Measurements from ENCODE around the gene ARID1A. TPM values are rescaled to one million over a fixed set of nuclear protein-coding genes. Genes with fewer than 3 reads are reported as not detected.
A peak's percentile ranks its signal among the peaks of the same experiment; 100 is the strongest.

The ARID1A gene
- polyA plus RNA-seq, 3 donors = 6.6 to 84.4 (median 9.5) TPM

DNA sequence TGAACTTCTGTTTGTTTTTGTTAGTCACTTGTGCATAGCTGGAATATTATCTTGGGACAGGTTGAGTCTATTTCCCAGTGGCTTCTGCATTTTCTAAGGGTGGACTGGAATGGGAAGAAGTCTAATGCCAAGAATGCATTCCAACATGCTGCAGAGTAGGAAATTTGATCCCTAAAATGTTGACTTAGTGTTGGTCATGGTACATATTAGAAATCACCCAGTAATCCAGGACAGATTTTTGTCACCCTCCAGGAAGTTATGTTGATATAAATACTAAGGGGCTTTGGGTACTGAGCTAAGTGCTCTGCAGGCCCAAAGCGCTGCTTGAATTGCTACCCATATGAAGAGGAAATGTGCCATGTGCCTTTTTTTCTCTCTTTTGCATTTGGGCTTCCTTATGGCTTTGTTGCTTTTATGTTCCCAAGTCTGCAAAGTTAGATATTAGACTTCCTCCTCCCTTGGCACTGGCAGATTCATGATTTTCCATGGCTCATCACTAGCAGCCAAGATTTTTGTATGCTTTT is 10.0 kb downstream of the ARID1A start:
- Histone ChIP-seq H3K4me1 (ENCODE audit: control insufficient read depth in 1 of 2, insufficient read depth in 2 of 2, low read length in 2 of 2) (peaks cover 69 to 71% of the 10 kb centered on the region in 2 donors), H2AFZ (ENCODE audit: insufficient read depth, low read depth, low read length, poor library complexity, severe bottlenecking) (no peak overlapping the region), H3K9ac (ENCODE audit: insufficient read depth, low read length, poor library complexity, severe bottlenecking) (no peak overlapping the region), H4K20me1 (ENCODE audit: insufficient read depth, low read length) (peaks cover 100% of the 10 kb centered on the region), H3K9me3 (replicated peaks in 1 of 2; ENCODE audit: control insufficient read depth in 1 of 2, insufficient read depth in 1 of 2, low read length in 2 of 2) (no peaks in the 10 kb centered on the region), H3K79me2 (ENCODE audit: insufficient read depth, low read length) (peaks cover 100% of the 10 kb centered on the region), H3K36me3 (replicated peaks in 1 of 2; ENCODE audit: control insufficient read depth in 1 of 2, insufficient read depth in 2 of 2, low read length in 2 of 2) (peaks cover 15 to 28% of the 10 kb centered on the region in 2 donors), H3K4me2 (replicated peaks; ENCODE audit: extremely low read depth, low read length, poor library complexity, severe bottlenecking) (peak overlapping the region; percentile 15), H3K4me3 (replicated peaks in 1 of 3; ENCODE audit: low read depth in 2 of 3, low read length in 3 of 3) (no peak overlapping the region), H3K27me3 (ENCODE audit: control insufficient read depth in 2 of 2, insufficient read depth in 2 of 2, low read length in 2 of 2) (no peaks in the 10 kb centered on the region), H3K27ac (ENCODE audit: low read depth in 1 of 2, low read length in 2 of 2) (peak overlapping the region in 1 of 2 donors; percentile 56)
- intact Hi-C loops (cut with micrococcal nuclease) = no loop called here
- TF ChIP-seq, protein P1, sequence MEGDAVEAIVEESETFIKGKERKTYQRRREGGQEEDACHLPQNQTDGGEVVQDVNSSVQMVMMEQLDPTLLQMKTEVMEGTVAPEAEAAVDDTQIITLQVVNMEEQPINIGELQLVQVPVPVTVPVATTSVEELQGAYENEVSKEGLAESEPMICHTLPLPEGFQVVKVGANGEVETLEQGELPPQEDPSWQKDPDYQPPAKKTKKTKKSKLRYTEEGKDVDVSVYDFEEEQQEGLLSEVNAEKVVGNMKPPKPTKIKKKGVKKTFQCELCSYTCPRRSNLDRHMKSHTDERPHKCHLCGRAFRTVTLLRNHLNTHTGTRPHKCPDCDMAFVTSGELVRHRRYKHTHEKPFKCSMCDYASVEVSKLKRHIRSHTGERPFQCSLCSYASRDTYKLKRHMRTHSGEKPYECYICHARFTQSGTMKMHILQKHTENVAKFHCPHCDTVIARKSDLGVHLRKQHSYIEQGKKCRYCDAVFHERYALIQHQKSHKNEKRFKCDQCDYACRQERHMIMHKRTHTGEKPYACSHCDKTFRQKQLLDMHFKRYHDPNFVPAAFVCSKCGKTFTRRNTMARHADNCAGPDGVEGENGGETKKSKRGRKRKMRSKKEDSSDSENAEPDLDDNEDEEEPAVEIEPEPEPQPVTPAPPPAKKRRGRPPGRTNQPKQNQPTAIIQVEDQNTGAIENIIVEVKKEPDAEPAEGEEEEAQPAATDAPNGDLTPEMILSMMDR (IDR thresholded peaks at IDR 0.05) = no peak
- peaks cover 6 to 31% of the 10 kb centered on the region in 2 donors for H3K36me3 Mint-ChIP-seq
- H3K4me1 Mint-ChIP-seq = peaks cover 38% of the 10 kb centered on the region
- no peaks in the 10 kb centered on the region for H3K9me3 Mint-ChIP-seq
- H3K27me3 Mint-ChIP-seq (ENCODE audit: low read depth in 3 of 3) = peaks cover 0 to 2% (median 0%) of the 10 kb centered on the region in 3 donors
- WGBS (ENCODE audit: insufficient coverage) = 38% methylated on average over 1 of the region's 1 CpG
- peak overlapping the region; percentile 3 to 83 (median 66) for H3K27ac Mint-ChIP-seq
- peak overlapping the region in 1 of 2 donors; percentile 44 for H3K4me3 Mint-ChIP-seq
- no peak for DNase-seq

DNA sequence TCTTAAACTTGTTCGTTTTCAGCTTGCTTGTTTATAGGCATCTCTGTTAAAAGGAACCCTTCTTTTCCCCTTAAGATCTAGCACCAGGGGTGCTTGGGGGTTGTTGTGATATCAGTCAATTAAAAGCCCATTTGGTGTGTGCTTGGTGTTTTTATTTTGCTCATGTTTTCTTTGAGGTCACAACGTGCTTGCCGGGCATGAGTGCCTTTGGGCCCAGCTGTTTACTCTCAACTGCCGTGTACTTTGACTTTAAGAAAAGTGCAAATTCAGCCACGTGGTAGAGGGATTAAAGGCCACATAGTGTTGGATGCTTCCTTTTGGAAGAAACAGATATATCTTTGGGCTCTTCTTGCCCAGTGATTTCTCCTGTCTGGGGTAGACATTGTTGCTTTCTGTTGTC is 10.5 kb downstream of the ARID1A start:
- Histone ChIP-seq H3K27me3 (ENCODE audit: control insufficient read depth in 2 of 2, insufficient read depth in 2 of 2, low read length in 2 of 2) (no peaks in the 10 kb centered on the region), H3K4me1 (ENCODE audit: control insufficient read depth in 1 of 2, insufficient read depth in 2 of 2, low read length in 2 of 2) (peaks cover 65 to 67% of the 10 kb centered on the region in 2 donors), H3K27ac (ENCODE audit: low read depth in 1 of 2, low read length in 2 of 2) (peak overlapping the region in 1 of 2 donors; percentile 56), H3K9me3 (replicated peaks in 1 of 2; ENCODE audit: control insufficient read depth in 1 of 2, insufficient read depth in 1 of 2, low read length in 2 of 2) (no peaks in the 10 kb centered on the region), H3K4me3 (replicated peaks in 1 of 3; ENCODE audit: low read depth in 2 of 3, low read length in 3 of 3) (no peak overlapping the region), H3K79me2 (ENCODE audit: insufficient read depth, low read length) (peaks cover 100% of the 10 kb centered on the region), H3K4me2 (replicated peaks; ENCODE audit: extremely low read depth, low read length, poor library complexity, severe bottlenecking) (peak overlapping the region; percentile 15), H4K20me1 (ENCODE audit: insufficient read depth, low read length) (peaks cover 100% of the 10 kb centered on the region), H3K9ac (ENCODE audit: insufficient read depth, low read length, poor library complexity, severe bottlenecking) (no peak overlapping the region), H3K36me3 (replicated peaks in 1 of 2; ENCODE audit: control insufficient read depth in 1 of 2, insufficient read depth in 2 of 2, low read length in 2 of 2) (peaks cover 18 to 31% of the 10 kb centered on the region in 2 donors), H2AFZ (ENCODE audit: insufficient read depth, low read depth, low read length, poor library complexity, severe bottlenecking) (no peak overlapping the region)
- Mint-ChIP-seq H3K27me3 (ENCODE audit: low read depth in 3 of 3) (peaks cover 0 to 2% (median 0%) of the 10 kb centered on the region in 3 donors), H3K36me3 (peaks cover 6 to 35% of the 10 kb centered on the region in 2 donors), H3K27ac (peak overlapping the region; percentile 16 to 83 (median 66)), H3K4me1 (peaks cover 40% of the 10 kb centered on the region), H3K4me3 (peak overlapping the region in 1 of 2 donors; percentile 44), H3K9me3 (no peaks in the 10 kb centered on the region)
- intact Hi-C loops (cut with micrococcal nuclease) = no loop called here
- DNase-seq = no peak
- TF ChIP-seq, protein P1 (IDR thresholded peaks at IDR 0.05) = no peak
- 14% methylated on average over 4 of the region's 5 CpGs for WGBS (ENCODE audit: insufficient coverage)
